GM19025 (cell line): Measurements from ENCODE around the gene ZMYND12.
"Not testable (repeated sequence)": the region's sequence is repeated elsewhere in the genome, so short reads cannot be mapped to it uniquely, and the experiment has no call there.

Experiments used
- ATAC-seq: cut with Tn5 transposase; IDR thresholded peaks from one replicate; pipeline ENCODE4 v1.9.1; 2021; ENCODE audit warnings: mild to moderate bottlenecking, low read depth, moderate library complexity; ENCODE audit not compliant: unreplicated experiment

Gene ZMYND12, protein sequence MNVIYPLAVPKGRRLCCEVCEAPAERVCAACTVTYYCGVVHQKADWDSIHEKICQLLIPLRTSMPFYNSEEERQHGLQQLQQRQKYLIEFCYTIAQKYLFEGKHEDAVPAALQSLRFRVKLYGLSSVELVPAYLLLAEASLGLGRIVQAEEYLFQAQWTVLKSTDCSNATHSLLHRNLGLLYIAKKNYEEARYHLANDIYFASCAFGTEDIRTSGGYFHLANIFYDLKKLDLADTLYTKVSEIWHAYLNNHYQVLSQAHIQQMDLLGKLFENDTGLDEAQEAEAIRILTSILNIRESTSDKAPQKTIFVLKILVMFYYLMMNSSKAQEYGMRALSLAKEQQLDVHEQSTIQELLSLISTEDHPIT

DNA sequence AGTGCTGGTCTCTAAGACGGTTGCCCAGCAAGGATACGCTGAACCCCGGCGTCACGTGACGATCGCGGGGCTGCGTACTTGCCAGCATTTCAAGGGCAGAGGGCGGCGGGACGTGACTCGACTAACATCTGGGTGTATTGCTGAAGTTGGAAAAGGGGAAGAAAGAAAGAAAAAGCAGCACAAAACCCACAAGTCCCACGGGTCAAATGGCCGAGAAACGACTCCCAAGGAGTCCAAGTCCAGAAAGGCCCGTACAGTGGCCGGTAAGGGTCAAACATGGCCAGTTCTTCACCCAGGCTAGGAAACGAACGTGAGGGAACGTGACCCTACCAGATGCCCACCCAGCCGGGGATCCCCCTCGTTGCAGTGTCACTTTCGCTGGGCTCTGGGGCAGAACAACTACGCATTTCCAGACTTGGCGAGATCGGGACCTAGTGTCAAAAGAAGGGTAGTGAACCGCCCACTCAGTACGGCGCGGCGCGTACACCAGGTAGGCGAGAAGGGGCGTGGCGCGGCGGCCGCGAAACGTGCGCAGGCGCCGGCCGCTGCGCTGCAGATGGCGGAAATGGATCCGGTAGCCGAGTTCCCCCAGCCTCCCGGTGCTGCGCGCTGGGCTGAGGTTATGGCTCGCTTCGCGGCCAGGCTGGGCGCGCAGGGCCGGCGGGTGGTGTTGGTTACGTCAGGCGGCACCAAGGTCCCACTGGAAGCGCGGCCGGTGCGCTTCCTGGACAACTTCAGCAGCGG is at the start of gene ZMYND12, which contains the start of gene PPCS:
Gene ZMYND12 (minus strand): TSS at position 13 of the 744 bp plus-strand sequence. CDS start 25 bp downstream, outside the sequence.
Gene PPCS (plus strand): TSS at position 534 of the 744 bp plus-strand sequence. CDS start 23 bp downstream, at position 557.
- ATAC-seq: peak; percentile 77

DNA sequence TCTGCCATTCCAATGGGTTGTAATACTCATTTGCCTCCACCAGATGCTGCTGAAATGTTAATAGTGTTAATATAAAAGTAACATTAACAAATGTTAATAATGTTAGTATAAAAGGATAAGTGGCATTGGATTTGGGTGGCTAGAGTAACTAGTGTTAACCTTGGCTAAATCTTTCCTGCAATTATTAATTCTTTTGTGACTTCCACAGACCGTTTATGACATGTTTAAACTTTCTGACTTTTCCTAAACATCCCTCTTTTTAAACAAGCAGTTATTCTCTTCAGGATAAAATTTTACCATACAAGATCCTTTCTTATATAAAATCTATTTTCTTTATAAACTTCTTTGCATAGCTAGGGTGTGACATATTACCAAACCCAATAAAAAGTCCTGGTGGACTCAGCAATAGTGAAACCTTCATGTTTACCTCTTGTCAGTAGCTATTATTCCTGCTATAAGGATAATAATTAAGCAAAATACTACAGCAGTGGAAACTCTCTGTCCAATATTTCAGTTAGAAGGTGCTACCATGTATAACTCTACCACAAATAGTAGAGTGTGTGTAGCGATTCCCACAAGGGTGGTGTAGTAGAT is 48.8 kb upstream of the ZMYND12 start:
- ATAC-seq: no peak

DNA sequence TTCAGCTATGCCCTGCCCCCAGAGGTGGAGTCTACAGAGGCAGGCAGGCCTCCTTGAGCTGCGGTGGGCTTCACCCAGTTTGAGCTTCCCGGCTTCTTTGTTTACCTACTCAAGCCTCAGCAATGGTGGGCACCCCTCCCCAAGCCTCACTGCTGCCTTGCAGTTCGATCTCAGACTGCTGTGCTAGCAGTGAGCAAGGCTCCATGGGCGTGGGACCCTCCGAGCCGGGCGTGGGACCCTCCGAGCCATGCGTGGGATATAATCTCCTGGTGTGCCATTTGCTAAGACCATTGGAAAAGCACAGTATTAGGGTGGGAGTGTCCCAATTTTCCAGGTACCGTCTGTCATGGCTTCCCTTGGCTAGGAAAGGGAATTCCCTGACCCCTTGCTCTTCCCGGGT is 46.2 kb upstream of the ZMYND12 start:
- ATAC-seq: not testable (repeated sequence)

DNA sequence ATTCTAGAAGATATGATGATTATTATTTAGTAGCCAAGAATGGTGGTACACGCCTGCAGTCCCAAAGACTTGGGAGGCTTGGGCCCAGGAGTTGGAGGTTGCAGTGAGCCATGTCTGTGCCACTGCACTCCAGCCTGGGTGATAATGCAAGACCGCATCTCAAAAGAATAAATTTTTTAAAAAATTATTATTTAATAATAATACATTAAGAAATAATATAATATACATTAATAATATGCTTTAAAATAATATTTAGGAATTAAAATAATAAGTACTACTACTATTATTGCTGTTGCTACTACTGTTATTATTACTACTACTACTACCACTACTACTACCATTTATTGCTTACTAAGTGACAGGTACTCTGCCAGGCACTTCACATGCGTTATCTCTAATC is 34.4 kb upstream of the ZMYND12 start:
- ATAC-seq: no peak

DNA sequence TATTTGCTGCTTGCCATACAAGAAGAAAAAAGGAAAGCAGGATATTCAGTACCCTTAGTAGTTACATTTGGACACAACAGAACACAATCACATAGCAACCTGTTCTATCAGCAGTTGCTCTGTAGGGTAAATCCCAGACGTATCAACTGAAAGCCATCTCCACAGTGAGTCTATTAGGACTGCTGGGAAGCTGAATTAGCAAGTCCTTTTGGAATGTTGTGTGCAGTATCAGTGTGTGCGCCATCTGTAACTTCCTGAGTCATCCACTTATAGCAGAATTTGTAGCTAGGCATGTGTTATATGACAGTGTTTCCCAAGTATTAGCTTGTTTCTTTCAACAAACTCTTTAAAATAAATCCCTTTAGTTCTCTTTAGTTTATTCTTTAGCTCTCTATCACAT is 28.6 kb upstream of the ZMYND12 start:
- ATAC-seq: no peak

DNA sequence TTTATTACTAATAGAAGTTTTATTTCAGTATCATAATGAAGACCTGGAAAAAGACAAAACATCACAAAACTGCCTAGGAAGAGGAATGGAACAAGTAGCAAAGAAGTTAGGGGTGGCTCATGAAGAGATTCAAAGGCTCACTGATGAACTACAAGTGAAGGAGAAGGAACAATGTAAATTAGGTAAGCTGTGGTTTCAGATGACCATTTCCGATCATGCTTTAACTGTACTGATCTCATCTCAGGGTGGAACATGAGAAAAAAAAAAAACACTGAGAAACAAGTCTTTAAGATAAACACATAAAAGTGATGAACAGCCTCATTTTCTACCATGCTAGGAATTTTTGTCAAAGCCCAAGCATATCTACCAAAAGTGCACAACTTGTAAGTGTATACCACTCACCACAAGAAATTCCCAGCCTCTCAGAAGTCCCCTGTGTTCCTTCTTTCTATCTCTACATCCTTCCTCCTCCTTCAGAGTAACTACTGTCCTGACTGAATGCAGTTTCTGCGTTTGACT is 26.9 kb upstream of the ZMYND12 start:
- no peak for ATAC-seq

DNA sequence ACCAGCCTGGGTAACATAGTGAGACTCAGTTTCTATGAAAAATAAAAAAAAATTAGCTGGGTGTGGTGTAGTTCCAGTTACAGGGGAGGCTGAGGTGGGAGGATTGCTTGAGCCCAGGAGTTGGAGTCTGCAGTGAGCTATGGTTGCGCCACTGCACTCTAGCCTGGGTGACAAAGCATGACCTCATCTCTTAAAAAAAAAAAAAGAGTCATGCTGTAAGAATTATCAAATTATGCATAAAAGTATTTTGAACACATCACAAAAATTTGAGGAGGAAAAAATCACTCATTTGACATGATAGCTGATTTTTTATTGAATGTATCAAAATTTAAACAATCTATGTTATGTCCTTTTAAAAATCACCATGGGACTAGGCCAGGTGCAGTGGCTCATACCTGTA is 25.1 kb upstream of the ZMYND12 start:
- ATAC-seq: no peak

DNA sequence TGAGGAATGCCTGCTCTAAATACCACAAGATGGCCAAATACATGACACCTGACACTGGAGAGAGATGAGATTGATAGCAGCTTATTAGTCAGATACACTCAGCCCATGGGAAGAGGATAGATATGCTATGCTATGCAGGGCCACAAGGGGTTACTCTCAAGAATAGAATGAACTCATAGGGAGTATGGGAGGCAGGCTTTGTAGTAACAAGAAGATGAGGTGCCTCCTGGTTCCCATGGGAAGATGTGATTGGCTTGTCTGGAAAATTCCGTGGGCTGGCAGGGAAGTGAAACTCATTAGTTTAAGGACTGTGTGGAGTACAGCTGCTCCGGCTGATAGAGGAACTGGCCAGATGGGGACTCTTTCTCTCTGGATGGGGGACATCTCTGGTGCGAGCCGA is 23.8 kb upstream of the ZMYND12 start:
- ATAC-seq: no peak

DNA sequence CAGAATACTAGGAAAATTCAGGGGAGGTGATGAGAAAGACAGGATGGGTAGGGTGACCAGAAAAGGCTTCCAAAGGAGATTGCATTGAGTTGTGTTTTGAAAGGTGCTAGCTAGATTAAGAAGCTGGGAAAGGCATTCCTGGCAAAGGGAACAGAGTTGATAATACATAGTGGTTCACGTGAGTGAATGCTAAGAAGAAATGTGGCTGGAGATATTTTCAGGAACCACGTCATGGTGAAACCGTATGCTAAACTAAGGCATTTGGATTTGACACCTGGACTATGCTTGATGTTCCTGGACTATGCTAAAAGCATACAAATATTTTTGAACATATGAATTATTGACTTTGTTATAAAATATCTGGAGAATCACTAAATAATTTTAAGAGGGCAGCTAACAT is 22.0 kb upstream of the ZMYND12 start:
- no peak for ATAC-seq

DNA sequence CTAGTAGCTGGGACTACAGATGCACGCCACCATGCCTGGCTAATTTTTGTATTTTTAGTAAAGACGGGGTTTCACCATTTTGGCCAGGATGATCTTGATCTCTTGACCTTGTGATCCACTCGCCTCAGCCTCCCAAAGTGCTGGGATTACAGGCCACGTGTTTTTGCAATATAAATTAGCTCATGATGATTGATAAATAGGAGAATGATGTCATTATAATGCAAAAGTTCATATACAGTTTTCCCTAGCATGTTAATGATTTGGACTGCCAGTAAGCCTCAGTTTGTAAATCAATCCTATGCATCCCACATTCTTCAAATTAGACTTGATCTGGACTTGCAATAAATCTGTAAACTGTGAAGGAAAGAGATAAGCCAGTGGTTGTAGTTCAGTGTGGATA is 21.5 kb upstream of the ZMYND12 start:
- not testable (repeated sequence) for ATAC-seq

DNA sequence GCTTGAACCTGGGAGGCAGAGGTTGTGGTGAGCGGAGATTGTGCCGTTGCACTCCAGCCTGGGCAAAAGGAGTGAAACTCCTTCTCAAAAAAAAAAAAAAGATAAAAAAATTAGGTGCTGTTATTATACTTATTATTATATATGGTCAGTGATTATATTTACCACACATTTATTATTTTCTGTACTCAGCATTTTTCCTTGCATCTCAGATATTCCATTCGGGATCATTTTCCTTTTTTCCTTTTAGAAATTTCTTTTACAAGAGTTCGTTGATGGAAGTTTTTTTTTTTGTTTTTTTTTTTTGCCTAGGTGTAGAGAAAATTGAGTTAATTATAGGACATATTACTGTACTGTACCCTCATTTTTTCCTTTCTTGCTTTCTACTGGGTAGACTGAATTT is 20.8 kb upstream of the ZMYND12 start:
- no peak for ATAC-seq

DNA sequence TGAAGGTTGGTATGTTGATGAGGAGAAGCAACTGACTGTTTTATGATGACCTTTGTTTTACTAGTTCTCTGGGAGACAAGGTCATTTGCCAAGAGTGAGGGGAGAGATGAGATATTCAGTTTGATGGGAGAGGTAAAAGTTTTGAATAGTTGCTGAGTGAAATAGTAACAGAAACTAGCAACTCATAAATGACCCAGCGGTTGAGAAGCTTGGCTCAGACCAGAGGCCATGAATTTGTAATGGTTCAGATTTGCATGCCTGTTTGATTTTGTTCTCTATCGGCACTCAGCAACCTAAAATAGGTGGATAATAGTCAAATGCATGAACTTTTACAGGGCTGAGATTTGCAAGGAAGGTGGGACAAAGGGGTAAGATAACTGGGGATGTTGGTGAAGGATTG is 13.9 kb upstream of the ZMYND12 start:
- ATAC-seq: no peak

DNA sequence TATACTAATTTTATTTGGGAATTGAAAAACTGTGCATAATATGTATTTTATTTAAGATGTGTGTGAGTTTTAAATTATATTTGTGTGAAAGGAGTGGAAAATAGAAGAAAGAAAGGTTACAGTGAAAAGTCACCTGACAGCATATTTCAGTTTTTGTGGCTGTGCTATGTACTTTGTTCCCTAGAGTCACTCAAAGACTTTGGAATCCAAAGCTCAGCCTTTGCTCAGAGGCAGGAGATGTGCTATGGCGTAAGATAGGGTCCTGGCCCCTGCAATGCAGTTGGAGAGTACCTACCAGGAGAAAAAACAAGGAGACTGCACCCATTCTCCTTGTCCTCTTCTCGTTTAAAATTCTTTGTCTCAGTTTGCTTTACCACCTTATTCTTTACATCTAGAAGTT is 10.2 kb upstream of the ZMYND12 start:
- ATAC-seq: no peak

DNA sequence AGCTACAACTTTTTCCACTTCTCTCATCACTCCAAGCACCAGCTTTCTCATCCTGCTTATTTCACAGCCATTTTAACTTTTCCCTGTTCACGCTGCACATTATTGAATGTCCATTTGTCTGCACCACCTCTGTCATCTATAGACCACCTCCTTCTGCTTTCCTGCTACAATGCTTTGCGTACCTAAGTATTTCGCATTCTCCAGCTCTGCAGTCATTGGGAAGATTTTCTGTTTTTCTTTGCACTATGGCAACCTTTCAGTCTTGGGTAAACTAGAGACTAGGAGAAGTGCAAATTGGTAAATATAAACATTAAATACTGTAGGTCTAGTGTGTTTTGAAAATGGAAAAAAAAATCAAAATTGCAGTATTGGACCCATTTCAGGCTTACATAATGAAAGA is 8.1 kb upstream of the ZMYND12 start:
- ATAC-seq: no peak

DNA sequence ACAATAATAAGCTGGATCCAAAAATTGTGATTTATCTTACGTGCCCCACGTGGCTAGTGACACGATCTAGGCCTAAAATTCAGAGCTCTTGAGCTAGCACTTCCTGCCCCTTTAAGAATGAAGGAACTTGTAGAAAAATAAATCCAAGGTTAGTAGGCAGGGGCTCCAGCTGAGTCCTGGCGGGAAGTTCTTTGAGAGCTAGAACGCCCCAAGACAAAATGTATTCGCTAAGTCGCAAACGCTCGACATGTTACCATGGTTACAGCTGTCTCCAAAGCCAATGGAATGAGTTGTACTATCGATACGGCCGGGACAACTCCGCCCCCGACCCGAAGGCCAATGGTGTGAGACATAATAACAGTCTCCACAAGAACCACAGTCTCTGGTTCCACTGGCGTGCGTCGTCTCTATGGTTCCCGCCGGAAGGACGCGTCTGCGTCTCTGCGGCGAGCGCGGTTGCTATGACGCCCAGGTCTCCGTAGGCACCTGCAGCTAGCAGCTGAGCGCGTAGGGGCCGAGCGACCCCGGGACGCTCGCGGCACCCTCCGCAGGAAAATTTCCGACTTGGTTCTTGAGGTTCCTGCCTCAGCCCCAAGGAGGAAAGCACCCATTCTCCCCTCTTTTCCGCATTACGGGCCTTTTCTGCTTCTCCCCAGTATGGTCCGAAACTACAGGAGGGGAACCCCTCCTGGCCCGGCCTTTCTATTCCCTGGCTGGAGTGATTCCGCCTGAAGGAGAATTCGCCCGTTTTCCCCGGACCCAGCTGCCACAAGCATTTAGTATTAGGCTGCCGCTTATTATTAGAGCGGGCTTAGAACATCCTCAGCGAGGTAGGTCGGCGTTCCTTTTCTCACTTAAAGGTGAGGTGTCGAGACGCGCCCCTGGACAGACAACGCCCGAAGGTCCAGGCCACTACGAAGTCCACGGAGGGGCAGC is 7.3 kb upstream of the ZMYND12 start, which contains the start of gene CCDC30:
Gene CCDC30 (plus strand): TSS at position 459 of the 936 bp plus-strand sequence. CDS start 17,266 bp downstream, outside the sequence.
- ATAC-seq: peak; percentile 100

DNA sequence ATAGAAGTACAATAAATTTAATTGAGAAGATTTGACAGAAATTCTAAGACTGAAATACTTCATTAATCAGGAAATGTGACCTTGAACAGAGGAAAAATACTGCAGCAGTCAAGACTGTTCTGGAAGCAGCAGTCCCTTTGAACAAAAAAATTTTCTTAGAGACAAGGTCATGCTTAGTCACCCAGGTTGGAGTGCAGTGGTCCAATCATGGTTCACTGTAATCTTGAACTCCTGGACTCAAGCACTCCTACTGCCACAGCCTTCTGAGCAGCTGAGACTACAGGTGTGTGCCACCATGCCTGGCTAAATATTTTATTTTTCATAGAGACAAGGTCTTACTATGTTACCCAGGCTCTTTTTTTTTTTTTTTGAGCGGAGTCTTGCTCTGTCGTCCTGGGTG is 5.4 kb upstream of the ZMYND12 start:
- no peak for ATAC-seq

DNA sequence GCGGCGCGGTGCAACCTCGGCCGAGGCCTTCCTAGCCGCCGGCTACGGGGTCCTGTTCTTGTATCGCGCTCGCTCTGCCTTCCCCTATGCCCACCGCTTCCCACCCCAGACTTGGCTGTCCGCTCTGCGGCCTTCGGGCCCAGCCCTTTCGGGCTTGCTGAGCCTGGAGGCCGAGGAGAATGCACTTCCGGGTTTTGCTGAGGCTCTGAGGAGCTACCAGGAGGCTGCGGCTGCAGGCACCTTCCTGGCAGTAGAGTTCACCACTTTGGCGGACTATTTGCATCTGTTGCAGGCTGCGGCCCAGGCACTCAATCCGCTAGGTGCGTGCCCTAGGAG is 900 bp upstream of the ZMYND12 start:
- peak; percentile 60 for ATAC-seq

DNA sequence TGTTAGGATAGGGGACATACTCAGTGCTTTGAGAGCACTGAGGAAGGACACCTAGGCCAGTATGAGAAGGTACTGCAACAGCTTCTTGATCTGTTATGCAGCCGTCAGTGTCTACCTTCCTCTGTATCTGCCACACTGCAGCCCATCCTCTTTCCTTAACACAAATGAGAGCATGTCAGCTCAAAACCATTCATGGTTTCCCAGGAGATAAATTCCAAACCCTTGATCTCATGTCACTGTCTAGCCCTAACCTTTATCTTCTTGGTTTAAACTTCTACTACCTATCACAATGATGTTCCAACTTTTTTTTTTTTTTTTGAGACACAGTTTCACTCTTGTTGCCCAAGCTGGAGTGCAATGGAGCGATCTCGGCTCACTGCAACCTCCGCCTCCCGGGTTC is 1.4 kb downstream of the ZMYND12 start:
- ATAC-seq: no peak

DNA sequence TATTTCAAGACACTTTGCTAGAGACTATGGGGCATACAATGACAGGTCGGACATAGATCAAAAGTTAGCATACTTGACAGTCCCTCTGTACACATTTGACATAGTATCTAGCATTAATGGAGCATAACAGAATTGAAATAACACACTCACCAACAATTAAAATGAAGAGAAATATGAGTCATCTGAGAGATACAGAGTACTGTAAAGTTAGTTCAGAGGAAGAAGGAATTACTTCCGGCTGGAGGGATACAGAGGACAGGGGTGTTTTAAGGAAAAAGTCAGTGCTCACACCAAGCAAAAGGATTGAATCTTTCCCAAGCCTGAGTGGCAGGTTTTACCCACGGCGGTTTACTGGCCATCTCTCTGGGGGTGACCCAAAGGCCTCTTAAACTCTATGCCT is 2.4 kb downstream of the ZMYND12 start:
- no peak for ATAC-seq

DNA sequence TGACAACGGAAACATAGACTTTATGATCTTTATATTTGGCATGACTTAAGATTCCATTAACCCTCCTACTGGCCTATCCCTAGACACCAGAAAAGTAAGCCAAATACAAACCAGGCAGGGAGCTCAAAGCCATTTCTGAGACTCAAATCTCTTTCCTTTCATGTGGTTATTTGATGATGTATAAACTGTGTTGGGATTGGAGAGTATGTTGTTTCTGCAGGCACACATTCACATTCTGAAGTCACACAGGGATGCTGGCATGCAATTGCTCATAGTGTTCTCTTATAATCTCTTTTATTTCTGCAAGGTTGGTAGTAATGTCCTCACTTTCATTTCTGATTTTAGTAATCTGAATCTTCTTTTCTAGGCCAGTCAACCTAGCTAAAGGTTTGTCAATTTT is 5.8 kb downstream of the ZMYND12 start:
- ATAC-seq: no peak
